NCI-H2029 treated with DMSO at 0.1 percent for 48 hours (cell line): Measurements from ENCODE around the gene EPB41L4B.
"Not testable (repeated sequence)": the region's sequence is repeated elsewhere in the genome, so short reads cannot be mapped to it uniquely, and the experiment has no call there.

Source experiments
- DNase-seq: peaks from one replicate; lab custom pipeline; 2025; lab: John Stamatoyannopoulos, UW

EPB41L4B gene

DNA sequence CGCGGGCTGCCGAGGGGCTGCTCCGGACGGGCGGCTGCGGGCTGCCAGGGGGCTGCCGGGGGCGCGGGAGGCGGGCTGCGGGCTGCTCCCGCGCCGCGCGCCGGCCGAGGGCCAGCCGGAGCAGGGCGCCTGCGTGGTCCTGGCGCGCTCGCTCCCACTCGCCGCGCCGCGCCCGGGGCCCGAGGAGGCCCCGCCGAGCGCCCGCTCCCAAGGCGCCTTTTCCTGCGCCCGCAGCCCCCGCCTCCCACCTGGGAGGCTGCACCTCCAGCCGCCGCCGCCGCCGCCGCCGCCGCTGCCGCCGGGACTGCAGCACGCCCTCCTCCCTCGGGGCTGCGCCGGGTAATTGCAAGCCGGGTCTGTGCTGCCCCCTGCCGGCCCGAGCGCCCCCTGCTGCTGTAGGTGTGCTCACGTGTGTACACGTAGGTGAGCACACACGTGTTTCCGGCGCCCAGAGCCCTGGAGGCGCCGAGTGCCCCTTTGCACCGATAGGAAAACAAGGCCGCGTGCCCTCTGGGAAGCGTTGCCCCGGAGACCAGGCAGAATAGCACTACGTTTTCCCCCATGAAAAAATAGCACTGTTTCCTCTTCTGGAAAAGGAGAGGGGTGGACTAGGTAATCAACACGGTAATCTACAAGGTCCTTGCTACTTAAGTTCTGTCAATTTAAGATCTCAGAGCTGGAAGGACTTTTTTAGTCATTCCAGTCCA, at the start of gene EPB41L4B:
EPB41L4B (minus strand) TSS at position 318 of the 707 bp plus-strand sequence. CDS start 613 bp downstream, outside the sequence.
- DNase-seq, result peak; percentile 89

DNA sequence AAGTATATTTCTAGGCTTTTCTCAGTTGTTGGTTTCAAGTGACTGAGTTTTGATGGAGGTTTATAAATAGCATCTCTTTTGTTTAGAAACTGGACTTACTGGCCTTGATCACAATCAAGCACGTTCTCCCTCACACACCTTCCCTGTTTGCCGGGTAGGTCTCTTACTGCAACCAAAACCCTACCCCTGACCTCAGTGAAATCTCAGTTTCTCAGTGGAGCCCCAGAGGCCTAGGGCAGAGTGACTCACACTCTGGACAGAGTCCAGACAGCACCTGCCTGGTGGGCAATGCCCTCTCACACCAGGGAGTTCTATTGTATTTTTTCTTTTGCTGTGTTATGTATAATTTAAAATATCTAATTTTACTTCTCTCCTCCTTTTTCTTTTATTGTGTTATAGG, 48.4 kb upstream of the EPB41L4B start:
- DNase-seq, result no peak

DNA sequence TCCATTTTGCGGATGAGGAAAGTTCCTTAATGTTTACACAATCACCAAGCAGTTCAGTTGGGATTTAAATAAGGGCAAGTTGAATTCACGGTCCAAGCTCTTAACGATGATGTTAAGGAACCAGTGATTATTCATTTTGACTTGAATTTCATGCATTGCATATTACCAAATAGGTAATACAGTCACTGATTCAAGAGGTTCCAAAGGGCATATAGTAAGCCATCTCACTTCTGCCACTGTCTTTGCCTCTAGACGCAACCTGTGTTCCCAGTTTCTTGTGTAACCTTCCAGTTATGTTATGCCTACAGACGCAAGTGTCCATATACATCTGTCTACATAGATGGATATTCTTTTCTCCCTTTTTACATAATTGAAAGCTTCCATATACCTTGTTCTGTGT, 39.9 kb upstream of the EPB41L4B start:
- no peak for DNase-seq

DNA sequence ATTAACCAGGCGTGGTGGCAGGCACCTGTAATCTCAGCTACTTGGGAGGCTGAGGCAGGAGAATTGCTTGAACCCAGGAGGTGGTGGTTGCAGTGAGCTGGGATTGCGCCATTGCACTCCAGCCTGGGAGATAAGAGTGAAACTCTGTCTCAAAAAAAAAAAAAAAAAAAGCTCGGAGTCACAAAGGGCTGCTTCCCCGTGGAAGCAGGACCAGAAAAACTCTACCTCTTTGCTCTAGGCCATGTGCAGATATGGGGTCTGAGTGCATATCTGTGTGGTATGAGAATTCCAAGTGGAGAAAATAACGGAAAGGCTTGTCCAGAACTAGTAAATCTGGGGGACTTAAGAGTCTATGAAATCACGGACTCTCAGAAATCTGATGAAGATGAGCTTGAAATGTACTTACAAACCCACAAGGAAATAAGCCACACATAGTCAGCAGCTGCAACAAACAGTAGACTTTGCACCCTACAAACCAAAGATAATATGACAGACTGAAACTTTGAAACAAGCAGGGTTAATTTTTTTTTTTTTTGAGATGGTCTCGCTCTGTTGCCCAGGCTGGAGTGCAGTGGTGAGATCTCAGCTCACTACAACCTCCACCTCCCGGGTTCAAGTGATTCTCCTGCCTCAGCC, 38.2 kb upstream of the EPB41L4B start:
- not testable (repeated sequence) for DNase-seq

DNA sequence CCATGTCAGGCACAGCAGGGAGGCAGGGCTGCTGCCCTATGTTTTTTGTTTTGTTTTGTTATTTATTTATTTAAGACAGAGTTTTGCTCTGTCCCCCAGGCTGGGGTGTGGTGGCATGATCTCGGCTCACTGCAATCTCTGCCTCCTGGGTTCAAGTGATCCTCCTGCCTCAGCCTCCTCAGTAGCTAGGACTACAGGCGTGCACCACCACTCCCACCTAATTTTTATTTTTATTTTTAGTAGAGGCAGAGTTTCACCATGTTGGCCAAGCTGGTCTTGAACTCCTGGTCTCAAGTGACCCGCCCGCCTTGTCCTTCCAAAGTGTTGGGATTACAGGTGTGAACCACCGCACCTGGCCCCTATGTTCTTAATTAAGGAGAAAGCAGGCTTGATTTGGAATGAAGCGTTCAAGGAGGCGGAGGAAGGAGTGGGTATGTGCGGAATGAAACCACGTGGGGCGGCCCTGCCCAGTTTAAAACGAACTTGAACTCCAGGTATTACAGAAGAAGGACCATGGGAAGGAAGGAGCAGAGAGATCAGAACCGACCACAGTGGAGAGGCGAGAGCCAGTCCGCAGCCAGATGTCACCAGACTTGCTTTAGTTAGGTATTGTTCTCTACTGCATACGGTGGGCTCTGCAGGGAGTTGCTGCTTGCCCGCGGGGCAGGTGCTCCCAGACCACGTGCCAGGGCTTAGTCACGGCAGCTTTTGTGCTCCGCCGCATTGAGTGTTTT, 34.9 kb upstream of the EPB41L4B start:
- no peak for DNase-seq

DNA sequence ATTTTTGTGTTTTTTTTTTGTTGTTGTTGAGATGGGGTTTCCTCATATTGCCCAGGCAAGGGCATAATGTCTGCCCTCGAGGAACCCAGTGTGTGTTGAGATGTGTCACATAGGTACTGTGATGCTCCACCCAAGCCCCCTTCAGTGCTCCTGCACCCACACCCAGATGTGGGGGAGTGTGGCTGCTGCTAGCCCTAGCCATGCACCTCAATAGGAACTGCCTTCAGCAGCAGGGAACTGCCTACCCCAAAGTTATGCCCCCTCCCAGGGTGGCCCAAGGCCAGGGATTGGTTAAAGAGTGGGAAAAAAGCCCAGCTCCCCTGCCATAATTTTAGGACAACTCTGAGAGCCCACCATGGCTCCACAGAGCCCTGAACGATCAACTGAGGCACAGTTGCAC, 33.3 kb upstream of the EPB41L4B start:
- no peak for DNase-seq

DNA sequence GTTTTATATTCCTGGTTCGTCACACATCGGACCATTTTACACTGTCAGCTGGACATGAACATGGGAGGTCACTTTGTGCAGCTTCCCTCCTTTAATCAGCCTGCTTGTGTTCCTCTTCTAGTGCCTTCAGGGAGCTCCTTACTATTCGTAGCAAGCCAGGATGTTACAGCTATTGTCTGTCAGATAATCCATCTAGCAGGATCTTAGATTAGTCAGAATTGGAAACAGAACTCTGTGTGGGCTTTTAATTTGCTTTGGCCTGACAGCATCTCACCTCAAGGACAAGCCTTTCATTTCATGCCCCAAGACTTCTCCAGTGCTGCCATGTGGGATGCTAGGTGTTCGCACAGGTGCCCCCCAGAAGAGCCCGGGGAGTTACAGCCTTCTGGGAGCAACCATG, 30.2 kb upstream of the EPB41L4B start:
- DNase-seq, result no peak

DNA sequence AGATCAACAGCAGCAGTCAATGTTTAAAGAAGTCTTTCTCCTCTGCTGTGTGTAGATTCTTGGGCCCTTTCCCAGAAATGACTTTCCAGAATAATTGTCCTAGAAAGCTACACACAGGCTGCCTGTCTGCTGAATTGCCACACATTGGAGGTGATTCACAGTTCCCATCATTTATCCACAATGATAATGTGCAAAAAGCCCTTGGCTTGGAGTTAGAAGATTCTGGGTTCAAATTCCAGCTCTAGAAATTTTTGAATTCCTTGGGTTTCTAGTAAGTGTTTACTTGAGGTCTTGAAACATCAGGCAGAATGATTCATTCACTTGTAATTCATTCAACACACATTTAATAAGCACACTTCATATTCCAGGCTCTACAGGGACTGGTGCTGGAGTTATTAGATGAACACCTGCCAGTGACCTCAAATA, 28.6 kb upstream of the EPB41L4B start:
- peak; percentile 8 for DNase-seq

DNA sequence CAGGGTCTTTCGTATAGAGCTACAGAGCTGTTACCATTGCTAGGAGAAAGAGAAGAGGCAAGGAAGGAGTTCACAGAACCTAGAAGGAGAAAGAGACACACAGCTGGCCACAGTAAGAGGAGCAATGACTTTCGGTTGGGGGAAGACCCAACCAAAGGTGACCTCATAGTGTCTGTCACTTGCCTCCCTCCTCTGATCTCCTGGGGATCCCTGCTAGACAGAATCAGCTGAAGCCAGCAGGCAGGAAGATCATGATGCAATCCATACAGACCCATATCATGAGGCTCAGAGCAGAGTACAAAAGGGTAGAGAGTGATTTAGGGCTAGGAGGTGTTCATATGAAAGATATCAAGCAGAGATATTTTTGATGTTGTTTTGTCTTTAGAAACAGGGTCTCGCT, 26.0 kb upstream of the EPB41L4B start:
- no peak for DNase-seq

DNA sequence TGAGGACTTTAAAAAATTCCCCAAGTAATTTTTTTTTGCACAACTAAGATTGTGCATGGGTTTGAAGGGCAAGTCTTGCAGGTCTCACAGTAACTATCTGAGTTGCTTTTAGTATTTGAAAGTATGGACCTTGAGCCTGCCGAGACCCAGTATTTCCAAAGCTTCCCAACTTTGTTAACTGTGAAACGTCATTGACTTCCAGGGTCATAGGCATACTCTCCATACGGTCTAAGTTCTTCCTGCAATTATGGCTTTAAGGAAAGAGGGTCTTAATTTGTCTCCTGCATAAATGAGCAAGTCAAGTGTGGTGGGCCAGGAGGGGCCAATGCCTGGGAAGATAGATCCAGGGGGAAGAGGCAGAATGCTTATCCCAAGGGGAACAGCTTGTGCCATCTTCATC, 24.0 kb upstream of the EPB41L4B start:
- no peak for DNase-seq

DNA sequence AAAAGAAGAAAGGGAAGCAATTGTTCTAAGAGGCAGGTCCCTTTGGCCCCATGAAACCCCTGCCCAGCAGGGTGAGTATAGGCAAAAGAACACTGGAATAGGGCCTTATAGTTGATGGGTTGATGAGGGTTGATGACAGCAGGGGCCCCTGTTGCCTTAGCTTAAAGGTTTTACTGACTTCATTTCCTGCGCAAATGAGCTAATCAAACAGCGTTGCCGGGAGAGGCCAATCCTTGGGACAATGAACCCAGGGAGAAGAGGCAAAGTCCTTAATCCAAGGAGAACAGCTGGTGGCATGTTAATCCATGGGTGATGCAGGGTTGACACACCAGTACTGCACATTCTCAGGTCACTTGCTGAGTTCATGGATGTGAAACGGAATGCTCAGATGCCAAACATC, 22.0 kb upstream of the EPB41L4B start:
- no peak for DNase-seq

DNA sequence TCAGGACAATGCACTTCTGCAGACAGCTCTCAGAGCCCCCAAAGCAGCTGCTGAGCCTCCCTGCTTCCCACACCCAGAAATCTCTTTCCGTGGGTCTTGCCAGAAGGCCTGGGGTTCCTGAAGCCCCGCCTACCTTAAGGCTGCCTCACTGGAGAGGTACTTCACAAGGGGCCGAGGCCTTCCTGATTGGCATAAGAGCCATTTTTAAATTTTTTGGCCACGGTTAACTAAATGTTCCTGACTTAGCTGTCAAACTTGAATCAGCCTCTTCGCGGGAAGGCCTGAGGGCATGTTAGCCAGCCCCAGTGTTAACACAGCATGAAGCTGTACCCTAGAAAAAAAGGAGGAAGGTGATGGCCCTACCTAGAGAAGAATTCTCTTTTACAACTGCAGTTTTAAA, 20.7 kb upstream of the EPB41L4B start:
- no peak for DNase-seq

DNA sequence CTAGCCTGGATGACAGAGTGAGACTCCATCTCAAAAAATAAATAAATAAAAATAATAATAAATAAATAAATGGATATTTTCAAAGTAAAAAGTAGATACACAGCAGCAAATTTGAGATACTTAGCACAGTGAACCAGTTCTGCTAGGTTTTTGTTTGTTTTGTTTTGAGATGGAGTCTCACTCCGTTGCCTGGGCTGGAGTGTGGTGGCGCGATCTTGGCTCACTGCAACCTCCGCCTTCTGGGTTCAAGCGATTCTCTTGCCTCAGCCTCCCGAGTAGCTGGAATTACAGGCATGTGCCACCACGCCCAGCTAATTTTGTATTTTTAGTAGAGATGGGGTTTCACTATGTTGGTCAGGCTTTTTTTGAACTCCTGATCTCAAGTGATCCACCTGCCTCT, 20.1 kb upstream of the EPB41L4B start:
- not testable (repeated sequence) for DNase-seq

DNA sequence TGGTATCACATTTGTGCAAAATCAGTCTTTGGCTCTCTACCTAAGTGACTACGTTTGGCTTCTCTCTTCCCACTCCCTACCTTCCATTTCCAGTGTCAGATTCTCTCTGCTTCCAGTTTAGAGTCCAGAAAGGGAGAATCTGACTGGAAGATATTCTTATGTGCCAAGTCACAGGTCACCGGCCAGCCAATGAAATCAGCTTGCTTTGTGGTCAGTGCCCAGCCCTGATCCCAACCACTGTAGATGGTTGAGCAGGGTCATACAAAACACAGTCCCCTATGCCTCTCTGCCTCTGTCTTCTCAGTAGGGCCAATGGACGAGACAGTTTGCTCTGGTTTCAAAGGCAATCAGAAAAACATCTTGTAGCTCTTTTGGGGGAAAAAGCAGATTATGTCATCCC, 15.6 kb upstream of the EPB41L4B start:
- no peak for DNase-seq

DNA sequence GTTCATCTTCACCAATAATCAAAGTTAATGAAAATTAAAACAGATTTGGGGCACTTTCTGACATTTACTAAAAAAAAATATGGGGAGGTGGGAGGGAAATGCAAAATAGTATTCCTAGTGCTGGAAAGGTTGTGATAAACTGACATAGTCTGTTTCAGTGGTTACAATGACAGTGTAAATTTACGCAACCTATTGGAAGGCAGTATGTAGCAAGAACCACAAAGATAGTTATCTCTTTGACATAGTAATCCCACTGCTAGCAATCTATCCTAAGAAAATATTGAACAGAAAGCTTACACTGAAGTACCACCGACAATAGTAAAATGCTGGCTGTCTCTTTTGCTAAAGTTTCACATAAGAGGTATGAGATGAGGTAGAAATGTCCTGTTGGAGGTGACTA, 15.1 kb upstream of the EPB41L4B start:
- DNase-seq, result no peak

DNA sequence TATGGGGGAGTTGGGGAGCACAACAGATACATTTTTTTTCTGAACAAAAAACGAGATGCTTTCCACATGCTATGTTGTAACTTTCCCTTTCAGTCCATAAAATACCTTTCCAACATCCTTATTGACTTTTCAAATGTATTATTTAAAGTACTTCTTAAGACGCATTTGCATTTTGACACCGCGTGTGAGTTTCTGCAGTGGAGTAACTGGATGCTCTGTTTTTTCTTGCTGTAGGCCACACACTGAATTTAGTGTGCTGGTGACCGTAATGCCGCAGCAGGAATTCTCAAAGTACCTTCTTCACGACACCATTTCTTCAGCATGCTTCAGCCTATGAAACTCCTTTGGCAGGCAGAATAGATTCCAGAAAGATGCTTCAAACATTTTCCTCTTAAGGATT, 14.3 kb upstream of the EPB41L4B start:
- DNase-seq, result no peak

DNA sequence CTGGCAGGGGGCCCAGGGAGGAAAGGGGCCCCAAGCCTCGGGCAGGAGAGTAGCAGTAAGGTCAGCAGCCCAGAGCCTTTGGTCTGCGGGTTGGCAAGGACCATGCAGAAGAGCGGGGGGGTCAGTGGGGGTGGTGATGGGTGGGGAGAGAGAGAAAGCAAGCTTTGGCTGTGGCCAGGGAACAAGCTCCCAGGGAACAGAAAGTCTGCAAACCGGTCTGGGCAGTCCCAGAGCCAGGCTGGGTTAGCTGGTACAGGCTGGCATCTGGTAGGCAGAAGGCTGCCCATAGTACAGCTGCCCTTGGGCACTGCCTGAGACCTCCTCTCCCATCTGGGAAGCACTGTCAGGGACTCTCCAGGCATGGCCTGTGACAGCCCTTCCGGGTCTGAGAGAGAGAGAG, 10.5 kb upstream of the EPB41L4B start:
- DNase-seq, result peak; percentile 29

DNA sequence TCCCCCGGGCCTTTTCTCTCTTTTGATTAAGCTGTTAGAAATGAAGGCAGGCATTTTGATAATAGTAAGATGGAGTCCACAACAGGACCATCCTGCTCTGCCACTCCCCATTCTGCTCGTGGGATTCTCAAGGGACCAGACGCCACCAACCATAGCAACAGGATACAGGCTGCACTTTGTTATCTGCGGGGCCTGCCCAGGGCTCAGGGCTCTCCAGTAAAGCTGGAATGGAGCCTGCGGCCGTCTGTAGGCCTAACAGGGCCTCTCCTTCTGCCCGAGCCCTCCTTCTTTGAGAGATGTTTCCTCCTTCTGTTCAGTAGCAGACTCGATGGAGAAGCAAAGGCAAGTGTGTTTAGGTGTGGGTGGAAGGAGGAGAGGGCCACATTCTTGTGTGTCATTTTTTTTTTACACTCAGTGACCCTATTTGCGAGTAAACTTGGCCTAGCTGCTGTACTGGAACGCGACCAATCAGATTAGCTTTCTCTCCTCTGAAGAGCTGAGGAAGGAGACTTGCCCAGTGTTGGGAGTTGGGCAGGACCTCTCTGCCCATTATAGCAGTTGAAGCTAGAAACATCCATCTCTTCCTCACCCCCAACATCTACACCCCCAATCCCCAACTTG, 8.9 kb upstream of the EPB41L4B start:
- no peak for DNase-seq

DNA sequence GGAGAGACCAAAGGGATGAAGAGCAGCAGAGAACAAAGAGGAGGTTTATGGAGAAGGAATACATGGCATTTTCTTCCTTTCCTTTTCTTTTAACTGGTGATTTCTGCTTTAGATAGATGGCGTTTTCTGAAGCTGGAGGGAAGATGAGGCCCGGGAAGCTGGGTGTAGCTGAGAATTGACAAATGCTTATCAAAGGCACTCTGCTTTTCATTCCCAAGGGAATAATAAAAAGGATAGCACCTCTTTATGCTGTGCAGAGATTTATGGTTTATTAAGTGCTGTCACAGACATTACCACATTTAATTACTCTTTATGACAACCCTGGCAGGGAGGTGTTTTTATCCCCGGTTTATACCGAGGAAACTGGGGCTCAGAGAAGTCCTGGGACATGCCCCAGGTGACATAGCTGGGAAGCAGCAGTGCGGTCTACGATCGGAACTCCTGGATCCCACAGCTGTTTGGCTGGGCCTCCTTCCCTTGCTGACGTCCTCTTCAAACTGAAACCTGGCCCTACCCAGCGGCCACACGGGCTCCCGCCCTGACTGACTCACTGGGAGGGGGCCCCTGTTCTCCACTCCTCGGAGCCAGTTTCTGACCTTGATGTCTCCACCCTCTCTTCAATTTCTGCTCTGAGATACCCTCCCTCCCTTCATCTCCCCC, 8.2 kb upstream of the EPB41L4B start:
- peak; percentile 24 for DNase-seq

DNA sequence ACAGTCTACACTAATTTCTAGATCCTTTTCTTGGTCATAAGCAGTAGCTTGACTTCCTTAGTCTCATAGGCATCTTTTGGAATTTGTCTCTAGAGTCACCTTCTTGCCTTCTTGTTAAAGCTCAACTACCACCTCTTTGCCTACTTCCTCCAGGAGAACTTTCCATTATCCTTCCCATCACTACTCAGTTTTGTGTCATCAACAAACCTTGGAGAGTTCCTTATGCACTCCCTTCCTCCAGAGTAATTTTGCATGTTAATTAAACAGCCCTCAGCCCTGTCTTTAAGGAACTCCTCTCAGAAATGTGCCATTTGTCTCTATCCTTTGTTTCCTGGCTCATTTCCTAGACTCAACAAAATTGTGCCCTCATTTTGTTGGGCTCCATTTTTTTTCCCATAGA, 4.2 kb upstream of the EPB41L4B start:
- no peak for DNase-seq

DNA sequence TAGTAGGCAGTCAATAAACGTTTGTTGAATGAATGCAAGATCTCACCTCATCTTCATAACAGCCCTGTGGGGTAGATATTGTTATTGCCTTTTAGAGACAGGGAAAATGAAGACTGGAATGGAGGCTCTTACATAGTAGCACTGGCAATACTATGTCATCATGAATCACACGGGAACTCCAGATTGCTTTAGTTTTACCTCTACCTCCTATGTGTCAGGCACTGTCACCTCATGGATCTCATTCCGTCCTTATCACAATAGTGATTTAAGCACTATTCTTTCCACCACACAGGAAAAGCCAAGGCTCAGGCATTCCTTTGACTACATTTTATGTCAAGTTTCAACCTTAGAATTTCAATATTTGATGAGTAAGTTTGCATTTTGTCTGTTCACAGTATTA, 2.9 kb upstream of the EPB41L4B start:
- no peak for DNase-seq

DNA sequence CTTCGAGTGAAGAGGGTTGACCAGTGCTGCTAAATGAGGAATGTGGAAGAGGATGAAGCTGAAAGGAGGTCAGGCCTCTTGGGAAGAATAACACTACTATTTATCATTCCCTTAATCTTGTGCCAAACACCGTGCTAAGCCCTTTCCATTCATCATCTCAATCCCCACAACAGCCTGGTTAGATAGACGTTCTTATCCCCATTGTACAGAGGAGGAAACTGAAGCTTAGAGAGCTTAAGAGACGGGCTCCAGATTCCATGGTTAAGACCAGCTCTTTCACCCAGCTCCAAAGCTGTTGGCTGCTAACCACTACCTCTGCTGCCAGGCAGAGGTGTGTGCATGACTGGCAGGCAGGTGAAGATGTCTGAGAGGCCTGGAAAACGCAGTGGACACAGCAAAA, 868 bp upstream of the EPB41L4B start:
- DNase-seq, result no peak
